Hippocampal formation (tissue), 2 donors: ENCODE measurements around the gene SIAH1.
"Not testable (repeated sequence)": the region's sequence is repeated elsewhere in the genome, so short reads cannot be mapped to it uniquely, and the experiment has no call there.

Experiments used
- DNase-seq, 2 donors: peaks; one replicate each; lab custom pipeline; 2025; lab: John Stamatoyannopoulos, UW

The SIAH1 gene

DNA sequence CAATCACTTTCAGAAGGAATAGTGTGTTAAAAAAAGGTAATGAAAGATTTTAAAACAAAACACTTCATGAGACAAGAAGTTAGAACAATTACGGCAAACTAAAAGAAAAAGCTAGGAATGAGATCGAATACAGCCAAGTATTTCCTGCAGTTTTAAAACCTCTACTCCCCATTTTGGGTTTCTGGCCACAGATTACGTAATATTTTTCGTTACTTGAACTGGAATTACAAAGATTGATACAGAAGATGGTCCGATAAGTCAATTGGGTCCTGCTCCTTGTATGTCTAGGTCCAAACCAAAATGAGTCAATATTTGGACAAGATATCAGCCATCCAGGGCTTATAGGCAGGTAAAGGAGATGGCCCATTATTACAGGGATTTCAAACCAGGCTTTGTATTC, 52.2 kb downstream of the SIAH1 start:
- DNase-seq: no peak

DNA sequence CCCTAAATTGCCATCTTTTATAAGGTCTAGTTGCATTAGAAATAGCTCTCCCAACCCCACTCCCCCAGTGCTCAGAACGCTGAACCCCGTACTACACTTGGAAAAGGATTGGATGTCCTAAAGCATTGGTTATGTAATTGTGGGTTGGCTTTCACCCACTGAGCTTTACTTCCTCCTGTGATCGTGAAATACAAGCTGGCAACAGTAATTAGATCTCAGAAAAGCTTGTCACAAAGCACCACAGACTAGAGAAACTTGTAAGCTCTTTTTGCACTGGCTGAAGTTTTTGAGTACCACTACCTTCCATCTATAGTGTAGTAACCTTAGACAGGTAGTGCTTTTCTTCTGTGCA, 54.4 kb downstream of the SIAH1 start:
- DNase-seq: peak in 1 of 2 donors; percentile 42

DNA sequence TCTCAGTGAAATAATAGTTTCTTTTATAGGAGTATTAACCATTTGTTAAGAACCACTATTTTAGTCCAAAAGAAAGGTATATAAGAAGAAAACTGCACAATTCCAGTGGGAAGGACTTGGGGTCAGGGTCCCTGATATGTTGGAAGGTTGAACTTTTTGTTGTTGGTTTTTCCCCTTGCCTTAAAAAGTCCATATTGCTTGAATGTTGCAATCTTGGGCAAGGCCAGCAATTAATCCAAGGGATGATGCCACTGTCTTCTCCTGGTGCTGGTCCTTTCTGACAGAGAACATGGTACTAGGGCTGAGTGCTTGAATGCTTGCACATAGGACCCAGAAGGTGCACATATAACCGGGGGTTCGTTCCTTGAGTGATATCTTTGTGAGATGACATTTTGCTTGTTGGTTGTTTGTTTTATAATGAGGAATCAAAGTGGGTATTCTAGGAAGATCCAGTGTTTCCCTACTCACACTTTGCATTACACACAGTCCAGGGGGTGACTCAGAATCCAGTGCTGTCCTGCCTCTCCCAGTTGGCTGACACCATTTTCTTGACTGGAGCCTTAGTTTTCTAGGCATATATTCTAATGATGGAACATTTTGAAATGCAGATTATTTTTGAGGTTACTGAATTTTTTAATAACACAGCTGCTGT, 54.9 kb downstream of the SIAH1 start:
- no peak for DNase-seq

DNA sequence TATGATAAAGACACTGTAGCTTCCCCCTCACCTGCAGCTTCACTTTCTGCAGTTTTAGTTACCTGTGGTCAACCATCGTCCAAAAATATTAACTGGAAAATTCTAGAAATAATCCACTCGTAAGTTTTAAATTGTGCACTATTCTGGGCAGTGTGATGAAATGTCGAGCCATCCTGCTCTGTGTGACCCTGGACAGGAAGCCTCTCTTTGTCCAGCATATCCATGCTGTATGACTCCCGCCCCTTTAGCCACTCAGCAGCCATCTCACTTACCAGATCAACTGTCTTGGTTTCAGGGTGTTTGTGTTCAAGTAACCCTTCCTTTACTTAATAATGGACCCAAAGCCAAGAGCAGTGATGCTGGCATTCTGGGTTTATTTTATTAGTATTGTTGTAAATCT, 56.1 kb downstream of the SIAH1 start:
- no peak for DNase-seq

DNA sequence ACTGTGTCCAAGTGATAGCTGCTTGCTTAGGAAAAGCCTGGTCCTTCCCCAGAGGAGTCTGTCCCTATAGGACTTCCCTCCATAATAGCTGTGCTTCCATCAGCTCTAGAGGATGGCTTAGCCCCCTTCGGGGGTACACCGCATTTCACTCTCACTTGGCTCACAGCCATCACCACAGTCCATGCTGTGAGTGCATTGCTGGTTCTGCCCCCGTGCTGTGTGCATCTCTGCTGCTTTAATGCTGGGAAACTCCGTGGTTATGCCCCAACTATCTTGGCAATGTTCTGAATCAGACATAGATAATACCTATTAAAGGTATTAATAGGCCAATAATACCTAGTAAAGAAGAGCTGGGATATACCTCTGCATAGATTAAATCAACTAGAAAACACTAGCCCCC, 58.3 kb downstream of the SIAH1 start:
- DNase-seq: no peak

DNA sequence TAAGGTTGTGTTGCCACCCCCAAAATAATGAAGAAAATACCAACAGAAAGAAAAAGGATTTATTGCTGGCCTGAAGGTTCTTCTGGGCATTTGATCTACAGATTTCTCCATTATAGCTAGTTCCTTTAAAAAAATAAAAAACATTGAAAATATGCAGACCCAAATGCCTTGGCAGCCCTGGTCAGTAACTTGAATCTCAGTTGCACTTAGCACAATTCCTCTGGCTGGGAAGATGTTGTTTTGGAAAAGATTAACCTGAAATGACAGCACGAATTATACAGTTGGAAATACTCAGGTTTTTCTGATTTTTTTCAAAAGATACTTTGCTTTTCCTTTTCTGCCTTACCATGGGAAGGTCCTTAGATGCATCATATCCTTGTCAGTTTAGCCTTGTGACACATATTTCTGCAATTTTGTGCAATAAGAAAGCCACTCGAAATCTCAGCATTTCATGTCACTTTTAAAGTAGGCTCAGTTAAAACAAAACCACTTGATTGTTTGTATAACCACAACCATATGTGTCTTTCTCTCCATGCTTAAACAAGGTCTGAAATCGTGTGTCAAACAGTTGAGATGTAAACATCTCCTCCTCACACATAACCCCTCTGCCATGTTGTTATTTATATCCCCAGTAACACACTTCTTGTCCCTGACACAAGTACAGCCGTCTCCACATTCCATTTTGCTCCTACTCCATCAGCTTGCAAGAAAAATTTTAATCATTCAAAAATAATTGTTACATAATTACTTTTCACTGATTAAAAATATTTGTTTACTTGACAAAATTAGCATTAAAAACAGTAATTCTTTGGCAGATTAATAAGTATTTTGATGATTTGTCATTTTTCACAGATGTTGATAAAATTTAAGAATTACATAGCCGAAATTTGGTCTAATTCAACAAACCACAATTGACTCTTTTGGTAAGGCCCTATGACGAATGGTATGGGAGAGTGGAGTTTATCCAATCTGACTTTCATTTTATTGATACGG, 61.1 kb downstream of the SIAH1 start:
- DNase-seq: no peak

DNA sequence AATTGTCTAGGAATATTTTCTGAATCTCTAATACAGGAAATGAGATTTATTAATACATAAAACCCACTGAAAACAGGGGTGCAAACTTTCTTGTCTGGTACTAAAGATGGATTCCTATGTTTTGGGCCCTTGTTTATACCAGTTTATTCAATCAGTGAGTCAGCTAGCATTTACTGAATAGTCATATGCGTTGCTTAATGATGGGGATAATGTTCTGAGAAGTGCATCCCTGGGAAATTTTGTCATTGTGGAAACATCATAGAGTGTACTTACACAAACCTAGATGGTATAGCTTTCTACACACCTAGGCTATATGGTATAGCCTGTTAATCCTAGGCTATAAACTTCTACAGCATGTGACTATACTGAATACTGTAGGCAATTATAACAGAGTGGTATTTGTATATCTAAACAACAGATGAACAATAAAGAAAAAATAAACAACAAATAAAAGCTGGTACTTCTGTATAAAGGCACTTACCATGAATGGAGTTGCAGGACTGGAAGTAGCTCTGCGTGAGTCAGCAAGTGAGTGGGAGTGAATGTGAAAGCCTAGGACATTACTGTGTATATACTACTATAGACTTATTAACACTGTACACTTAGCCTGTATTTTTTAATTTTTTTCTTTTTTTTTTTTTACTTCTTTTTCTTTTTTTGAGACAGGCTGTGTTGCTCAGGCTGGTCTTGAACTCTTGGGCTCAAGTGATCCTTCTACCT, 63.7 kb downstream of the SIAH1 start:
- peak in 1 of 2 donors; percentile 5 for DNase-seq

DNA sequence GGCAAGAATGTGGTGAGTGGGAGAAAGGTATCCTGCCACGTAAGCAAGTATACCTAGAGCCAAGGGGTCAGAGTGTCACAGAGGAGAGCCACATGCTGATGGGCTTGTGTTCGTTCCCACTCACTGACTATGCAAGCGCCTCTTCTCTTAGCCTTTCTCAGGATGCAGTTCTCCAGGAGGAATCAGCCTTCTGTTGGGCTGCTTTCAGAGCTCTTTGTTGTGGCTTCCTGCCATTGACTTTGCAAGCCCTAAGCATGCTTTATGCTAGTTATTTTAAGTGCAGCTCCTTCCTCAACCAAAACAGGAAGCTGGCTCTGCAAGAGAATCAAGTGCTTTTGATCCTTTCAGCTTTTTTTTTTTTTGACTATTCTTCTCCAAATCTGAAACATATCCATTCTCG, 66.6 kb downstream of the SIAH1 start:
- peak; percentile 17 to 60 for DNase-seq

DNA sequence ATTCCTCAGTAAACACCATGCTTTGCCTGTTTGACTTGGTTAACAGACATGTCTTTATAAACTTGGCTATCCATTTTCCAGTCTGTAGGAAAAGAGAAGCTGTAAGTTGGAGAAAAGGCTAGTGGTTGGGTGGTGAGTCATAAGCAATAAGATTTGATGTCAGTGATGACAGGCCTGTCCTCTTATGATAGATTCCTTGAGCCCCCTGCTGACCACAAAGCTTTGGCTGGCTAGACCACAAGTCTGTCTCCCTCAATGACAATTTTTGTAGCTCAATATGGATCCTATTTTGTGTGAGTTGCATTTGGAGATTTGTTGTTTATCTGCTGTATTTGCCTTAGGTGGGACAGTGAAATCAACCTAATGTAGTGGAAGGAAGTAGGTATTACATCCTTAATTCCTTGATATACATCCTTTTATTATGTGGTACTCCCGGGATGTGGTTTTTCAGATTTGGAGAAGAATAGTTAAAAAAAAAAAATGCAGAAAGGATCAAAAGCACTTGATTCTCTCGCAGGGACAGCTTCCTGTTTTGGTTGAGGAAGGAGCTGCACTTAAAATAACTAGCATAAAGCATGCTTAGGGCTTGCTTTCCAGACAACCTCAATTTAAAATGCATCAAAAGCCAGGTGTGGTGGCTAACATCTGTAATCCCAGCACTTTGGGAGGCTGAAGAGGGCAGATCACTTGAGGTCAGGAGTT, 67.4 kb downstream of the SIAH1 start:
- DNase-seq: no peak

DNA sequence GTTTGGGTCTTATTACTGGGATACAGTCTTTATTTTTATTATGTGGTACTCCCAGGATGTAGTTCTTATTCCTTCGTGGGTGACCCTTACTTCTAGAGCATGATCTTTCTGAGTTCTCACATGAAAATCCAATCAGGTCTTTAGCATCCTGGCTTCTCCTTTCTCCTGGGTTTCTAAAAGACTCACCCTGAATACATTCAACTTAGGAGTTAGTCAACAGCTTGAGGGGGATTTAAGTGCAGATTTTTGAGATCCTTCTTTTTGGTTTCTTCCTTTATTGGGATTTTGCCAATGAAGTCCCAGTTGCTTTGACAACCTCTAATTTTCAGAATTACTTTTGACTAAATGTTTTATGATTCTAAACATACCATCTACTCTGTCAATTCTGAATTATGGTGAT, 68.2 kb downstream of the SIAH1 start:
- no peak for DNase-seq

DNA sequence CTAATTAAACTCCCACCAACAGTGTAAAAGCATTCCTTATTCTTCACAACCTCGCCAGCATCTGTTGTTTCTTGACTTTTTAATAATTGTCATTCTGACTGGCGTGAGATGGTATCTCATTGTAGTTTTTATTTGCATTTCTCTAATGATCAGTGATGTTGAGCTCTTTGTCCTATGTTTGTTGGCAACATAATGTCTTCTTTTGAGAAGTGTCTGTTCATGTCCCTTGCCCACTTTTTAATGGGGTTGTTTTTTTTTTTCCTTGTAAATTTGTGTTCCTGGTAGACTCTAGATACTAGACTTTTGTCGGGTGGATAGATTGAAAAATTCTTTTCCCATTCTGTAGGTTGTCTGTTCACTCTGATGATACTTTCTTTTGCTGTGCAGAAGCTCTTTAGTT, 71.3 kb downstream of the SIAH1 start:
- not testable (repeated sequence) for DNase-seq

DNA sequence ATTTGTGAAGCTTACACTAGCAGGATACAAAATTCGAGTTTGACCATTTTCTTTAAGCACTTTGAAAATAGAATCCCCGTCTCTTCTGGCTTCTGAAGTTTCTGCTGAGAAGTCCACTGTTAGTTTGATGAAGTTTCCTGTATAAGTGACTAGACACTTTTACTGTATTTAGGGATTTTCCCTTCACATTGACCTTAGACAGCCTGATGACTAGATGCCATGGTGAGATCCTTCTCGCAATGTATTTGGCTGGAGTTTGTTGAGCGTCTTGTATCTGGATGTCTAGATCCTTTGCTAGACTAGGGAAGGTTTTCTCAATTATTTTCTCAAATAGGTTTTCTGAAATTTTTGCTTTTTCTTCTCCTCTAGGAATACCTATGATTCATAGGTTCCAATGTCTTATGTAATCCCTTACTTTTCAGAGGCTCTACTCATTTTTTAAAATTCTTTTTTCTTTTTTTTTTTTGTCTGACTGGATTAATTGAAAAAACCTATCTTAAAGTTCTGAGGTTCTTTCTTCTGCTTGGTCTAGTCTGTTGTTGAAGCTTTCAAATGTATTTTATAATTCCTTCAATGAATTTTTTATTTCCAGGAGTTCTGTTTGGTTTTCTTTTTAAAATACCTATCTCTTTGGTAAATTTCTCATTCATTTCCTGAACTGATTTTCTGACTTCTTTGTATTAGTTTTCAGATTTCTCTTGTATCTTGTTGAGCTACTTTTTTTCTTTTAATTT, 74.1 kb downstream of the SIAH1 start:
- no peak for DNase-seq
